Measurements from ENCODE around the gene HACD3. TPM values are rescaled to one million over a fixed set of nuclear protein-coding genes. Genes with fewer than 3 reads are reported as not detected.

HACD3 gene
- total and polyA plus RNA-seq, 2 of the 4 experiments (the other 2 are of a cell fraction) = 60.9 to 131 TPM

DNA sequence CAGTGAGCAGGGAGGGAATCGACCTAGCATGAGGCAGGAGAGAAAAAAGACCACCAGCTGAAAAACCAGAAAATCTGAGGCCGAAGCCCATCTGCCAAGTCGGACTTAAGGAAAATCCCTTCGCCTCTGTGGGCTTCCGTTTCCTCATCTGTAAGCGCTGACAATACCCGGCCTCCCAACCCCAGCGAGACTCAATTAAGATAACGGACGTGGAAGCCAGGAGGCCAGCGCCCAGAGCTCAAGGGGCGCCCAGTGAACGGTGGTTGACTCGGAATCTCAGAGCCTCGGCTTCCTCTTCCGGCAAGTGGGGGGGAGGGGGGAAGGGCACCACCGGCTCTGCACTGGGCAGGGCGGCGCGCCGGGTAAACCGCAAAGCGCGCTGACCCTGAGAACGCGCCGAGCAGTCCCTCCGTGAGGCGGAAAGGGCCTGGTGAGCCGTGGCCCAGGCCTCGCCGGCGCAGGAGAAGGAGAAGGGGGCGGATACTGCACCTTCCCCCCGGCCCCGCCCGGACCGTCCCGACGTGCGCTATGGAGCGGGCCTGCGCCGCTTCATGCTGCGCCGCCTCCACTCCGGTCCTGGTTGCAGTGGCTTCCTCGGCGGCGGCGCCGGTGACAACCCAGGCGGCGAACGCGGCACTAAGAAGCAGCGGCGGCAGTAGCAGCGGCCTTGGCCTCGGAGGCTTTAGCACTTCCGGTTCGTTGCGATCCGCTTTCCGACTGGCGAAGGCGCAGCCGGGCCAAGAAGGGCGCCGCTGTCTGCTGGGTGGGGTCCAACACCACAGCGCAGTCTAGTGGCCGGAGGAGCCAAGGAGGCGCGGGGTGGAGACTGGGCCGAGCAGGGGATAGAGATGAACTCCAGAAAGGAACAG lies 13.0 kb upstream of the HACD3 start, which contains the start of gene DPP8 (continued):
- TF ChIP-seq FOS (IDR thresholded peaks at IDR 0.05; ENCODE audit: low read depth, low read length) (no peak), MAZ (IDR thresholded peaks at IDR 0.05; ENCODE audit: borderline replicate concordance, low read depth, low read length) (peak; percentile 81; the same call in 1 of the 2 replicates), SMC3 (IDR thresholded peaks at IDR 0.05; ENCODE audit: low read depth, low read length) (peak; percentile 34; the same call in 1 of the 2 replicates)

DNA sequence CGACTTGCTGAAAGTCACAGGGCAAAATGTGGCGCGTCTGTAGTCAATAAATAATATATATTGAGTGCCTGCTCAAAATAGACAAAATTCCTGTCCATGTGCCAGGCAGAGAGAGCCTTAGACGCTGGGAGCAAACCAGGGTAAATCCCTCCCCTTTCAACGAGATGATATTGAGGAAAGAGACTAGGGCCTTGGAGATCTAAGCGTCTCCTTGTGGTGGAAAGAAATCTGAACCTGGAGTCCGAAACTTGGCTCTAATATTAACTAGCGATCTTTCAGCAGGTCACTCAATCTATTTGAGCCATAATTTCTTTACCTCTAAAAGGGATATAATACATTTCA lies 12.4 kb upstream of the HACD3 start:
- H3K23ac ChIP-seq (ENCODE audit: low read depth, low read length) = no peak overlapping the region
- H2BK15ac ChIP-seq (ENCODE audit: low read depth, low read length) = no peak overlapping the region
- peak overlapping the region; percentile 37; the same call in 1 of the 2 replicates for H3K4me2 ChIP-seq (ENCODE audit: low read depth, low read length)
- no peak overlapping the region for H3K4me3 ChIP-seq (ENCODE audit: insufficient read depth, low read depth, low read length)
- ChIA-PET CTCF (interaction anchor here (0.8 kb wide), 1 partner anchor 13 kb away, joined by 3 read pairs; no protein-coding TSS in a partner anchor), POLR2A (ENCODE audit: unreplicated experiment) (no interaction called here)
- H3K4me1 ChIP-seq (ENCODE audit: control insufficient read depth, insufficient read depth, low read length) = peaks cover 4% of the 10 kb centered on the region
- H3K9ac ChIP-seq (ENCODE audit: low read depth, low read length) = 0 out of 2 replicates have a peak overlapping the region, but pooled peaks have one; percentile 8
- no peak overlapping the region for H4K5ac ChIP-seq (ENCODE audit: low read depth, low read length)
- 0 out of 2 replicates have a peak overlapping the region, but pooled peaks have one; percentile 4 for H3K4ac ChIP-seq (ENCODE audit: low read depth, low read length)
- H4K20me1 ChIP-seq (ENCODE audit: insufficient read depth, low read length) = peaks cover 19% of the 10 kb centered on the region; the same call in 1 of the 2 replicates
- H4K8ac ChIP-seq (ENCODE audit: low read depth in 2 of 2, low read length in 2 of 2) = peak overlapping the region in 1 of 2 experiments; percentile 85; a peak in 2 of 4 replicates
- no CpG with 5 or more reads among the region's 8 CpGs for WGBS, 2 experiments (ENCODE audit: extremely low coverage in 2 of 2, insufficient read length in 1 of 2)
- no peak overlapping the region for H2AK9ac ChIP-seq (replicated peaks; ENCODE audit: low read depth, low read length, poor library complexity)
- in situ Hi-C loops (cut with MboI; ENCODE audit: low sequenced_read_pairs) (no loop called here), dilution Hi-C loops (cut with HindIII; ENCODE audit: low sequenced_read_pairs, unreplicated experiment) (no loop called here), intact Hi-C loops (cut with micrococcal nuclease) (loop anchor here (2.0 kb wide), 1 partner anchor 13 kb away; the partner anchor contains the start of gene HACD3)
- no peak overlapping the region for H2BK20ac ChIP-seq (ENCODE audit: low read depth, low read length)
- no peak; the same call in 1 of the 2 replicates for ATAC-seq (ENCODE audit: low read depth)
- H4K91ac ChIP-seq (ENCODE audit: insufficient read depth, low read depth, low read length) = no peak overlapping the region
- no peak for DNase-seq
- H3K9me1 ChIP-seq (ENCODE audit: insufficient read depth, low read length) = 0 out of 2 replicates have a peak, but pooled peaks cover 2% of the 10 kb centered on the region
- no peak overlapping the region for H2AK5ac ChIP-seq (ENCODE audit: low read depth, low read length)
- TF ChIP-seq, protein P1, sequence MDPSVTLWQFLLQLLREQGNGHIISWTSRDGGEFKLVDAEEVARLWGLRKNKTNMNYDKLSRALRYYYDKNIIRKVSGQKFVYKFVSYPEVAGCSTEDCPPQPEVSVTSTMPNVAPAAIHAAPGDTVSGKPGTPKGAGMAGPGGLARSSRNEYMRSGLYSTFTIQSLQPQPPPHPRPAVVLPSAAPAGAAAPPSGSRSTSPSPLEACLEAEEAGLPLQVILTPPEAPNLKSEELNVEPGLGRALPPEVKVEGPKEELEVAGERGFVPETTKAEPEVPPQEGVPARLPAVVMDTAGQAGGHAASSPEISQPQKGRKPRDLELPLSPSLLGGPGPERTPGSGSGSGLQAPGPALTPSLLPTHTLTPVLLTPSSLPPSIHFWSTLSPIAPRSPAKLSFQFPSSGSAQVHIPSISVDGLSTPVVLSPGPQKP (IDR thresholded peaks at IDR 0.05; ENCODE audit: borderline replicate concordance, low read depth, low read length) = no peak
- TF ChIP-seq, protein P2, sequence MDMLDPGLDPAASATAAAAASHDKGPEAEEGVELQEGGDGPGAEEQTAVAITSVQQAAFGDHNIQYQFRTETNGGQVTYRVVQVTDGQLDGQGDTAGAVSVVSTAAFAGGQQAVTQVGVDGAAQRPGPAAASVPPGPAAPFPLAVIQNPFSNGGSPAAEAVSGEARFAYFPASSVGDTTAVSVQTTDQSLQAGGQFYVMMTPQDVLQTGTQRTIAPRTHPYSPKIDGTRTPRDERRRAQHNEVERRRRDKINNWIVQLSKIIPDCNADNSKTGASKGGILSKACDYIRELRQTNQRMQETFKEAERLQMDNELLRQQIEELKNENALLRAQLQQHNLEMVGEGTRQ (IDR thresholded peaks at IDR 0.05; ENCODE audit: low read depth, low read length) = no peak
- TF ChIP-seq FOS (IDR thresholded peaks at IDR 0.05; ENCODE audit: low read depth, low read length) (no peak), BHLHE40 (IDR thresholded peaks at IDR 0.05; ENCODE audit: low read depth, low read length) (no peak)
- H3K36me3 ChIP-seq (ENCODE audit: control insufficient read depth, insufficient read depth, low read length) = peaks cover 4% of the 10 kb centered on the region; the same call in 1 of the 2 replicates
- H3K79me1 ChIP-seq (ENCODE audit: low read depth in 1 of 2, low read length in 2 of 2) = peaks cover 21 to 28% of the 10 kb centered on the region in 2 experiments
- H3K14ac ChIP-seq (replicated peaks; ENCODE audit: low read depth, low read length) = peak overlapping the region; percentile 65; the same call in 1 of the 2 replicates
- H2BK120ac ChIP-seq (ENCODE audit: low read depth, low read length) = peak overlapping the region; percentile 42; the same call in 1 of the 2 replicates
- H3K27me3 ChIP-seq (ENCODE audit: control insufficient read depth, insufficient read depth, low read length) = no peaks in the 10 kb centered on the region
- peak overlapping the region; percentile 97 for H2AFZ ChIP-seq (replicated peaks; ENCODE audit: low read length, poor library complexity)
- no TSS peak for BruUV-seq (replicated peaks)
- no peak overlapping the region for H2BK5ac ChIP-seq (ENCODE audit: low read depth, low read length, poor library complexity, severe bottlenecking)
- H3K27ac ChIP-seq (ENCODE audit: insufficient read depth, low read length) = no peak overlapping the region
- H3K56ac ChIP-seq (ENCODE audit: extremely low read depth, insufficient read depth, low read length) = no peak overlapping the region
- H3K18ac ChIP-seq (ENCODE audit: low read depth, low read length) = no peak overlapping the region
- no peaks in the 10 kb centered on the region for H3K9me3 ChIP-seq (ENCODE audit: control insufficient read depth, insufficient read depth, low read length)

Measured in IMR-90 (cell line).